ENCODE results near the gene ABCD3. TPM values are rescaled to one million over a fixed set of nuclear protein-coding genes. Genes with fewer than 3 reads are reported as not detected.
"Not testable (repeated sequence)": the region's sequence is repeated elsewhere in the genome, so short reads cannot be mapped to it uniquely, and the experiment has no call there.

Gene ABCD3
- polyA plus RNA-seq (2014; cell fraction: cytosol; rRNA removed): 26.5 and 27.6 TPM in 2 replicates
- polyA plus RNA-seq (2014; cell fraction: nucleus; rRNA removed): 17.6 and 17.8 TPM in 2 replicates

DNA sequence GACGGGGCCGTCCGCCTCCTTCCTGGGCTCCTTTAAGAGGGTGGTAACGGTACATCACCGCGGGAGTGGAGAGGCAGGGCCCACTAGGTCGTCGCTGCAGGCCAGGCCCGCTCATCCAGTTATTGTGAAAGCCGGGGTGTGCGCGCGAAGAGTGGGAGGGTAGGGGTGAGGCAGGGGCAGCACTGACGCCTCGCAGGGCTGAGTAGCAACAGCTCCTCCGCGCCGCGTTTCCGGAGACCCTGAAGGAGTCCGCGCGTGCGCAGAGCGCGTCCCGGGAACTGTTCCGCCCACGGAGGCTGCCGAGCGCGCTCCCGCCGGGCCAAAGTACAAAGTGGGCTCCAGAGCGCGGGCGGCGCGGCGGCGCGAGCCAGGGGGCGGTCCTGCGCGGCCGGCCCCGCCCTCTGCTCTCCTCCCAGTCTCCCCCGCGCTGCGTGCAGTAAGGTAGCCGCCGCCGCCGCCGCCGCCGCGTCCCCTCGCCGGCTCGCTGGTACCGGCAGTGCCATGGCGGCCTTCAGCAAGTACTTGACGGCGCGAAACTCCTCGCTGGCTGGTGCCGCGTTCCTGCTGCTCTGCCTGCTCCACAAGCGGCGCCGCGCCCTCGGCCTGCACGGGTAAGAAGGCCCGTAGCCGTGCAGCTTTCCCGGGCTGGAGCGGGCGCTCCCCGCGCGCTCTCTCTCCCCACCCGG is at the start of gene ABCD3:
ABCD3 (plus strand) TSS at position 412 of the 686 bp plus-strand sequence; CDS start at position 502, 90 bp downstream.
- DNase-seq (ENCODE audit: low spot score): peak; percentile 95

DNA sequence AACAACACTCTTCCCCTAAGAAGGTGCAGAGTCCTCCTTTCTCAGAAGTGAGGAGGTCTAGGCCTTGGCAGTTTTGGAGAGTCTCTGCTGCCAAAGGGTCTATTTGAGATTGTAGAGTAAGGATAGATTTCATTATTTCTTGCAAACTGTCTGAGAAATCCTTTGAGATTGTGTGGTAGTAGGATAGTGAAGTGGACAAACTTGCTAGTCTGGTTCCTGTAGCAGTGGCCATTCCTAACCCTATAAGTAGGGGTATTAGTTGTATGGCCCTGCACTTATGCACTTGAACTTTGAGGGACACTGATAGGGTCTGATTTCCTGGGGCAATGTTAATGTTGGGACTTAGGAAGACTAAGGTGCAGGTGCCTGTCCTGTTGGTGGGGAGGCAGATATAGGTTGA is 45.4 kb upstream of the ABCD3 start:
- DNase-seq (ENCODE audit: low spot score): not testable (repeated sequence)

DNA sequence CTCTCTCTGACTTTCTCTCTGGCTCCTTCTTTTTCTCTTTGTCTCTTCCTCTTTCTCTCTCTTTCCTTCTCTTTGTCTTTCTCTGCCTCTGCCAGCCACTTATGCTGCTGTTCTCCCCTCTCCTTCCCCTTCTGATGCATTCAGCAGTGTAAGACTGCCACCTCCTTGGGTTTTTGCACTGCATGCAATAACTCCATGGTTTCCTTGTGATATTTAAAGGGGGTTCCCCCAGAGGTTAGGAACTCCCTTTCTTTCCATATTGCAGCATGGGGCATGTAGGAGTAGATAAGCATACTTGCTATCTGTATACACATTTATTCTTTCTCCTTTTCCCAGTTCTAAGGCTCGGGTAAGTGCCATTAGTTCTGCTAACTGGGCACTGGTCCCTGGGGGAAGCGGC is 44.9 kb upstream of the ABCD3 start:
- not testable (repeated sequence) for DNase-seq (ENCODE audit: low spot score)

DNA sequence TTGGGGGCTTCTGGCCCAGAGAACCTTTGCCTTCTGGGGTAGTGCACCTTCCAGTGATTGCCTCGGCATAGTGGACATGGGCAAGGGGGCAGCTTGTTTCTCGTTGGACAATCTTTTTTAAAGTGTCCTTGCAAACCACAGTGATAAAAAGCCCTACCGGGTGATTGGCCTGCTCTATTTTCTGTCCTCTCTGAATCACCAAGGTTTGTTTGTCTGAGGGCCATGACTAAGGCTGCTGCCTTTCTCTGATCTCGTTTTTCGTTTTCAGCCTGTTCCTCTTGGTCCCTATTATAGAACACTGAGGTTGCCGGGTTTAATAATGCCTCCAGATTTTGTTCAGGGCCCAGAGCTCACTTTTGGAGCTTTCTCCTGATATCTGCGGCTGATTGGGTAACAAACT is 42.5 kb upstream of the ABCD3 start:
- DNase-seq (ENCODE audit: low spot score): not testable (repeated sequence)

DNA sequence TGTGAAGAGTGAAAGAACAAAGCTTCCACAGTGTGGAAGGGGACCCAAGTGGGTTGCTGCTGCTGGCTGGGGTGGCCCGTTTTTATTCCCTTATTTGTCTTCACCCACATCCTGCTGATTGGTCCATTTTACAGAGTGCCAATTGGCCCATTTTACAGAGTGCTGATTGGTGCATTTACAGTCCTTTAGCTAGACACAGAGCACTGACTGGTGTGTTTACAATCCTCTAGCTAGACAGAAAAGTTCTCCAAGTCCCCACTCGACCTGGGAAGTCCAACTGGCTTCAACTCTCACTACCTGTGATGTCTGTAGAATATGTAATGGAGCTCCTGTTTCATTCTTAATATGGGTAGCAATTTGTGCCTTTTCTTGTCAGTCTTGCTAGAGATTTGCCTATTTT is 39.7 kb upstream of the ABCD3 start:
- not testable (repeated sequence) for DNase-seq (ENCODE audit: low spot score)

DNA sequence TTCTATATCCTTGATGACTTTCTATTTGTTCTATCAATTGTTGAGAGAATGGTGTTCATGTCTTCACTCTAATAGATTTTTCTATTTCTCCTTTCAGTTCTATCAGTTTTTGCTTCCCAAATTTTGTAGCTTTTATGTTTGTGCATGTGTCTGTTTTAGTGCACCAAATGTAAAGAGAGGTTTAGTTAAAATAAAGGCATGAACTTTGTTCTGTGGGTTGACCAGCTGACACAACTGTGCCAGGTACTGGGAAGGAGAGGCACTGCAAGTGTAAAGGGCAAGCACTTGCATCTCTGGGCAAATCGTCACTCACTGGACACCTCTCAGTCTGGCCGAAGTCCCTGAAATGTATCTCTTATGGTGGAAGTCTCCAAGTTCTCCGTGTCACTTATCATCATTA is 38.6 kb upstream of the ABCD3 start:
- DNase-seq (ENCODE audit: low spot score): no peak

DNA sequence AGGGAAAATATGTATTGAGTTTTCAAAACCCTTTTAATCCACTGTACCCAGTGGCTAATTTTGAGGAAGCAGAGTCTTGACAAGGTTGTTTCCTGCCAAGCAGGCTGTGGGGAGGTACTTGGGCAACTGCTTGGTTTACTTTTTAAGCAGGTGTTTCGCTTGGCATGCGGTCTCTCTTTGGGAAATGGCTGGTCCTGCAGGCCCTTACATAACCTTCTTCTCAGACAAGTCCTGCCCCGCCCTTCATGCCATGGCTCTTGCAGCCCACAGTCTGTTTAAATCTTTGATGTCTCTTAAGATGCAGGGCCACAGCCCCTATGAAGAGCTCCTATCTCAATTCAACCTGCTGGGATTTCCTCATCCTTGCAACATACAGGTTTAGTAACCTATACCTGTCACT is 36.0 kb upstream of the ABCD3 start:
- no peak for DNase-seq (ENCODE audit: low spot score)

DNA sequence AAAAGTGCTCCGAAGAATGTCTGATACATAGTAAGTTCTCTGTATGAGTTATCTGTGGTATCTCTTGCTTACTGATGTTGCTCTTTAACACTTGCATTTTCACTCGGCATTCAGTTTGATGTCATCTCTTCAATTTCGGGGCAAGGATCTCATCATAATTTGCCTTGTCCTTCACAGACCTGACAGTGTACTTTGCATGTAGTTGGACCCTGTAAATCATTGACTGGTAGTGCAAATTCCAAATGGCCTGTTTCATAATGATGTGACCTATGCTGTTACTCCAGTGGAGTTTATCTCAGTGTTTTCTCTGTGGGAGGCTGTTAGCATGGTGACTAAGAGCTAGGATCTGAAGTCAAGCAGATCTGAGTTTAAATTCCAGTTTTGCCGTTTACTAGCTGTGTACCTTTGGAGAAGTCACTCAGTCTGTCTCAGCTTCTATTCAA is 34.2 kb upstream of the ABCD3 start:
- DNase-seq (ENCODE audit: low spot score): no peak

DNA sequence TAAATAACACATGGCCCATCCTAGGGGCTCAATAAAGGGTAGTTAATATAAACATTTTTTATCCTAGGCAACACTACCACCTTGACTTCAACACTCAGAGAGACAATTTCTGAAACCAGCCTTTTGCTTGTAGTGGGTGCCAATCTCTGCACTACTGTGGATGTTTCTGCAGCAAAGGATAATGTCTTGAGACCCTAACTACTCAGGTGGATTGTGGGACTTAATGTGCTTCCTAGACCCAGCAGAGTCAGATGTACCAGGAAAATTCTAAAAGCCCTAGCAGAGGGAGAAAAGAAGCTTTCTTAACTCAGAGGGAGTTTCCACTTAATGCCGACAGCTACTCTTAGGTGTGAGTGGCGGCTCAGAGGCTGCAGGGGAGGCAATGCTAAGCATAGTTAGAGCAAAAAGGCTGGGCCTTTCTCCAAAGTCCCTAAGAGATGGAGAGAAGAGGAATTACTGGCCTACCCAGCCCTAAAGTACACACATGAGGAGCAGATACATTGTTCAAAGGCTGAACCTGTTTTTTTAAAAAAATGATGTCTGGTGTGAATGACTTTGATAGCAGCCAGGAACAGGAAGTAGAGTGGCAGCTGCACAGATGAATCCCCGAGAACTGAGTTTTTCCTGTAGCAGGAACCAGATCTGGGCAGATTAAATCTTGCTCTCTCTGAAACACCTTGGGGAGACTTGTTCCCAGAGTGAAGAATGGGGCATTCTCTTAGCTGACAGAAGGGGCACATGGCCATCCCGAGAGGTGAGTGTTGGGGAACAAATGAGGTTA is 33.5 kb upstream of the ABCD3 start:
- DNase-seq (ENCODE audit: low spot score): peak; percentile 27

DNA sequence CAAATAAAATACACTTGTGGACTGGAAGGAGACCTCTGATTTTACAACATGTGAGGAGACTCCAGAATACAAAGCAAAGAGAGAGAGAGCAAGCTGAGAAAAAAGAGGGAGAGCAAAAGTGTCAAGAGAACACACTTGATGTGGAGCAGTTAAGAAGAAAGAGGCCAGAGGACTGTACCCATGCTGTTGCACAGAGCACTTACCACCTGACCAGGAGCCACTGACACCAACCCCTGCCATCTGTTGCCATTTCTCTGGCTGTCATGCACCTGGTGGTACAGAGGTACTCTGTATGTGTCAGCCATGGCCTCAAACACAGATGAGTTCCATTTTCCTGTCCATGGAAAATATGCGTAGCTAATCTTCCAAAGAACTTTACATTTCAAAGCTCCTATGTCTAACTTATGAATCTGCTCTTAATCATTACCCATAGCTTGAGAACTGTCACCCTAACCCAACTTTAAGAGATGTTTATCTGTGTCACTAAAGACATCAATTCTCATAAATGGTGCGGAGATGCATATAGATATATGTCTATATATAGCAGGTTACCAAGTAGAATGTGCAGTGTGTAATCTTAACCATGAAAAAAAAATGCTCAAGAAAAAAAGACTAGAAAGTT is 32.8 kb upstream of the ABCD3 start:
- no peak for DNase-seq (ENCODE audit: low spot score)

DNA sequence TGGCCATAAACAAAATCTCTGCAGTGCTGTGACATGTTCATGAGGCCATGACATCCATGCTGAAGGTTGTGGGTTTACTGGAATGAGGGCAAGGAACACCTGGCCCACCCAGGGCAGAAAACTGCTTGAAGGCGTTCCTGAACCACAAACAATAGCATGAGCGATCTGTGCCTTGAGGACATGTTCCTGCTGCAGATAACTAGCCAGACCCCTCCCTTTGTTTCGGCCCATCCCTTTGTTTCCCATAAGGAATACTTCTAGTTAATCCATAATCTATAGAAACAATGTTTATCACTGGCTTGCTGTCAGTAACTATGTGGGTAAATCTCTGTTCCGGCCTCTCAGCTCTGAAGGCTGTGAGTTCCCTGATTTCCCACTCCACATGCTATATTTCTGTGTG is 28.9 kb upstream of the ABCD3 start:
- no peak for DNase-seq (ENCODE audit: low spot score)

DNA sequence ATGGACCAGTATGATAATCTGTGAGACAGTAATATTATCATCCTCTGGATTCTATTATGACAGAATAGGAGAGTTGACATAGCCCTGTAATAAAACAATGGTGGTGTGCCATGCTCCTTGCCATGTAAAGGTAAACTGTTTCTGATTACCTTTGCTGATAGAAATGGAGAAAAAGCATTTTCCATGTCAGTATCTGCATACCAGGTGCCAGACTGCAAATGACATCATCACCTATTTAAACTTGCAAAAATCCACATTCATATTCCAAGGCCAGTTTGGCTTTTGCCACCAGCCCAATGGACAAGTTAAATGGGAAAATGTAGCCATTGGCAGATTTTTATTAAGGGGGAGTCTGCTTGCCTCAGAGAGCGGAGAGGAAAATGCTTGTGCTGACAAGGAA is 23.9 kb upstream of the ABCD3 start:
- DNase-seq (ENCODE audit: low spot score): no peak

DNA sequence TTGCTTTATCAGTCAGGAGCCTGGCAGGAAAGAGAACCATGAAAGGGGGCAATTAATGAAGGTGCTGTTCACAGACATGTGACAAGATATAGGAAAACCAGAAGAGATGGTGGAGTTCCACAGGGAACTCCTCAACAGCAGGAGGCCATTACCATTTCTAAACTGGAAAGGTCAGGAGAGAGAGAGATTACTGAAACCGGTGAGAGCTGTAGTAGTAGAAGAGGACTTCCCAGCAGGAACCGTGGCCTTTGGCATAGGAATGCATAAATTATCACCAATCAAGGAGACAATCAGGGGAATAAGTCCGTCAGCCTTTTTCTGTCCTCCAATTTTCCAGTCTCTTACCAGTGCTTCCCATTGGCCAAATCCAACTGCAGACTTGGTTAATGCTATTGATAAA is 23.0 kb upstream of the ABCD3 start:
- DNase-seq (ENCODE audit: low spot score): no peak

DNA sequence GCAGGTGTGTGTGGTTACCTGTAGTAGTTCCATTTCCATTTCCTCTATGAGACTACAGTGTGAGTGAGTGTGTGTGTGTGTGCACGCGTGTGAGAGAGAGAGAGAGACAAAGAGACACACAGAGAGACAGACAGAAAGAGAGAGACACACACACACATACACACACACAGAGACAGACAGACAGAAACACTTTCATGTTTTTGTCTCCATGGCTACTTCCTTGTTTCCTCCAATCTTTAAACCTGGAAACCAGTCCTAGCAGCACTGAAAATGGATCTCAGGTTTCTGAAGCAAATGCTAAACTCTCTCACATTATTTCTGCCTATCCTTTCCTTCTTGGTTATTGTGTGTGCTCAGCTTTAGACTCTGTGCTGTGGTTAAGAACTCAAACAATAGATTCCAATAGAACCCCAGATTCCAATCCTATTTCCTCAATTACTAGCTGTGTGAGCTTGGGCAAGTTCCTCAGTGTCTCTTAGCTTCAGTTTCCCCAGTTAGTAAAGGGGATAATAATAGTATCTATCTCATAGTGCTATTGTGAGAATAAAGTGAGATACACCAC is 22.4 kb upstream of the ABCD3 start:
- no peak for DNase-seq (ENCODE audit: low spot score)

DNA sequence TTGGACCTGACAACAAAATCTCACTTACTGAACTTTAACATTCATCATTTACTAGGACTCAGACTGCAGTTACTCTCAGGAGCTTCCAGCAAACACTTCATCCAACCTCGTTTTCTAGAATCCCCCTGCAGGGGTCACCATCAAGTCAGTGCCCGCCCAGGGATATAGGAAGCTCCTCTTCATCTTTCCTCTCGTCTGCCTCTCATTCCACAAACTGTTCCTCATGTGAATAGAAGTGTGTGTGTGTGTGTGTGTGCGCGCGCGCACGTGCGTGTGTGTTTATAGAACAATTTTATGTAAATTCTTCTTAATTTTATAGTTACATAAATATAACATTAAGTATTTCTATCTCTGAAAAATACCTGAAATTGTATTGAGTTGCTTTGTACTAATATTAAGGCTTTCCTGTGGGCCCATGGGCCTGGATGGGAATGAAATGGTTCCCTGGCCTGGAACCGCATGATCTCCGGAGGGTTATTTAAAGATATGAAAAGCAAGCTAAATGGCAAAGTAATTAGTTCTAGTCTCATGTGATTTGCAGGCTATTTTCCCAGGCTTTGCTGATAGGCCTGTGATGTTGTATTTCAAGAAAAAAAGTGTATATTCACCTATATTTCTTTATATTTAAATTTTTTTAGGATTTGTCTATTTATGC is 21.7 kb upstream of the ABCD3 start:
- no peak for DNase-seq (ENCODE audit: low spot score)

DNA sequence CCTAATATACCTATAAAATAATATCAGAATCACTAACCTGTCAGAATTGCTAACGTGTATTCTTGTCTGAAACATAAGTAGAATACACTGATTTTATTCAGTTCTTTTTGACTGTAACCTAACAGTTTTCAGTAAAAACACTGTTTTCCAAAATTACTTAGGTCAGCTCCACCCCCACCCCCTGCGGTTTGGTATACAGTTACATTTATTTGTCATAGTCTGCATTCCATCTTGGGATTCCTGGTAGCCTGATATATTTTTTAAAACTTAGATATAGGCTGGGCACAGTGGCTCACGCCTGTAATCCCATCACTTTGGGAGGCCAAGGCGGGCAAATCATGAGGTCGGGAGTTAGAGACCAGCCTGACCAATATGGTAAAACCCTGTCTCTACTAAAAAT is 19.8 kb upstream of the ABCD3 start:
- DNase-seq (ENCODE audit: low spot score): no peak

DNA sequence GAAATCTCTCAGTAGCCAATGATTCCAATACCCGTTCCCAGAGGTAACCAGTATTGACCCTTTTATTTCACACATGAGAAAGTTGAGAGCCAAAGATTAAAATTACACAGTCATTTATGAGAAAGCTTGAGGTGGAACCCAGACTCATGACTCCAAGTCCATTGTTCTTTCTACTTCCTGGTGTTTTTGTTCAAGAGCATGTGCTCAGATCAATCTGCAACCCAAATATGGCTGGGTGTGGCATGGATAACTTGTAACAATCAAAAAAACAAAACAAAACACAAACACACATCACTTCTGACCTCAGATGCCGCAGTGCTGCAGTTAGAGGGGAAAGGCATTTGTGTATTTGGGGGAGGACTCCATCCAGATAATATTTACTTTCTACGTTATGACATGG is 18.7 kb upstream of the ABCD3 start:
- DNase-seq (ENCODE audit: low spot score): no peak

DNA sequence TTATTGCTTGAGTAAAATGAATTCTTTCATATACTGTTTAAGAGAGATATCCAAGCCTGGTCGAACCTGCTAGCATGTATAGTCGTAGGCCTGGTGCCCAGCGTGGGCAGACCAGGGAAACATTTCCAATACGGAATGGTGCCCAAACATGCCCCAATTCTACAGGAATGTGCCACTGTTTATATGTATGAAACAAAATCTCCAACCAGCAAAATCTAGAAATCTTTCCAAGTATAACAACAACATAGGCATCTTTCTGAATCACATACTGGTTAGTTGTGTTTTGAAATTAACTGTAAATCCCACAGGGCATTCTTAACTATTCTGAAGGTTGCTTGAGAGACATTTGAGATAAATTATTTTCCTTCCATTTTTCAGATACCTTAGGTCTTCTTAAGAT is 17.0 kb upstream of the ABCD3 start:
- DNase-seq (ENCODE audit: low spot score): no peak

DNA sequence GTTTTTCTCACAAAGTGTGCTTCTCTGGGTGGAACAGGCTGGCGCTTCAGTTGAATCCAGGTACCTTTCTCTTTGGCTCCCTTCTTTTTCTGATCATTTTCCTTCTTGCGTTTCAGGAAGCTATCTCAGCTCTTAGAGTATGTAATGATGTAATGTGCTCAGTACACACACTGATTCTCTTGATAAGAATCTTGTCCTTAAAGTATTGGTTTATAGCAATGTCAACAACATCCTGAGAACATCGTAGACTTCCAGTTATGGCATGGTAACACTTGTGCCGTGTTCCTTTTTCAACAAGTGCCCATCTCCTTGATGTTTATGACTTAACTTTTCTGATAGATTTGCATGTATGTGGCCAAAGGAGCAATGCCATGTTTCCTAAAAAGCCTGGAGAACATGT is 11.7 kb upstream of the ABCD3 start:
- no peak for DNase-seq (ENCODE audit: low spot score)

DNA sequence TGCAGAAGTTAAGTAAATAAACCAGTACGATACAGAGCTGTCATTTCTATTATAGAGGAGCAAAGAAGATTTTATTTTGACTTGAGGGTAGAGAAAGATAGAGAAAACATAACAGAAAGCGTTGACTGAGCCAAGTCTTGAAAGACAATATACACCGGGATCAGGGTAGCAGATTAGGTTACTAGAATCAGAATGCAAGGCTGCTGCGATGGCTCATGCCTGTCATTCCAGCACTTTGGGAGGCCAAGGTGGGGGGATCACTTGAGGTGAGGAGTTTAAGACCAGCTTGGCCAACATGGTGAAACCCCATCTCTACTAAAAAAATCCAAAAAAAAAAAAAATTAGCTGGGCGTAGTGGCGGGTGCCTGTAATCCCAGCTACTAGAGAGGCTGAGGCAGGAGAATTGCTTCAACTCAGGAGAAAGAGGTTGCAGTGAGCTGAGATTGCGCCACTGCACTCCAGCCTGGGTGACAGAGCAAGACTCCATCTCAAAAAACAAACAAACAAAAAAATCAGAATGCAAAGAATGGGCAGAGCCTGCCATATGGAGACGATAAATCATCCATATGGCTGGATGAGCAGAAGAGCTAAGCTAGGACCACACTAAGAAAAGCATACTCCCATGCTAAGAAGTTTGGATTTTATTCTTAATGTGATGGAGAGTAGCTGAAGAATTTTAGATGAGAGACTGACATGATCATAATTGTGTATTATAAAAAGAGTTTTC is 9.9 kb upstream of the ABCD3 start:
- DNase-seq (ENCODE audit: low spot score): no peak

DNA sequence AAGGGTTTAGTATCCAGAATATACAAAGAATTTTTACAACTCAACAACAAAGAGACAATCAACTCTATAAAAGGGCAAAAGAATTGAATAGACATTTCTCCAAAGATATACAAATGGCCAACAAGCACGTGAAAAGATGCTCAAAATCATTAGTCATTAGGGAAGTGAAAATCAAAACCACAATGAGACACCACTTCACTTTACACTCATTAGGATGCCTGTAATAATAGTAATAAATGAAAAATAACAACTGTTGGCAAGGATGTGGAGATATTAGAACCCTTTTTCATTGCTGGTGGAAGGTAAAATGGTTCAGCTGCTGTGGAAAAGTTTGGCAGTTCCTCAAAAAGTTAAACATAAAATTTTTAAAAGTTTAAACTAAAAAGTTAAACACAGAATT is 7.0 kb upstream of the ABCD3 start:
- no peak for DNase-seq (ENCODE audit: low spot score)

Data from SK-N-DZ (cell line).